ENCODE results near the gene FNTB.

FNTB gene

GRCh38 chr14:65095633-65096205 lies 109.0 kb downstream of the FNTB start:
- DNase-seq, result no peak

GRCh38 chr14:65096323-65097089 lies 109.8 kb downstream of the FNTB start:
- no peak for DNase-seq

DNA sequence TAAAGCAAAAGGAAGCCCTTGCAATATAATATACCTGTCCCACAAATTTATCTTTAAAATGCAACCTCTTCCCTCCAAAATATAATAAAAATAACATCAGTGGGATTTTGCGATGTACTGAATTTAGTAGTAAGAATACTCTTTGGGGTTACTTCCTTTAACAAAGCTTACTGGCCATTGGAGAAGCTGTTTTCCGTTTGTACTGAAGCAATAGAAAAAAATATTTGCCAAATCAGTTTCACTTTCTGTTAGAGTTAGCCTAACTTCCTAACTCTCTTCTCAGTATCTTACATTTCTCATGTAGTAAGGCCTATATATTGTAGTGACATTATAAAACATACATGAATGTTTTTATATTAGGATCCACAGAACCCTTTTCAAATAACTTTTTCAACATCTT lies 111.9 kb downstream of the FNTB start:
- DNase-seq, result no peak

GRCh38 chr14:65100922-65101541 lies 114.3 kb downstream of the FNTB start:
- DNase-seq, result no peak

- no peak for DNase-seq
Observed at GRCh38 chr14:65101631-65102440, 115.1 kb downstream of the FNTB start.

GRCh38 chr14:65102441-65103149 lies 115.9 kb downstream of the FNTB start, which contains the start of gene MAX:
MAX (minus strand) TSS chr14:65102517; CDS start chr14:65102339, 178 bp downstream.
- DNase-seq, result peak; percentile 99

DNA sequence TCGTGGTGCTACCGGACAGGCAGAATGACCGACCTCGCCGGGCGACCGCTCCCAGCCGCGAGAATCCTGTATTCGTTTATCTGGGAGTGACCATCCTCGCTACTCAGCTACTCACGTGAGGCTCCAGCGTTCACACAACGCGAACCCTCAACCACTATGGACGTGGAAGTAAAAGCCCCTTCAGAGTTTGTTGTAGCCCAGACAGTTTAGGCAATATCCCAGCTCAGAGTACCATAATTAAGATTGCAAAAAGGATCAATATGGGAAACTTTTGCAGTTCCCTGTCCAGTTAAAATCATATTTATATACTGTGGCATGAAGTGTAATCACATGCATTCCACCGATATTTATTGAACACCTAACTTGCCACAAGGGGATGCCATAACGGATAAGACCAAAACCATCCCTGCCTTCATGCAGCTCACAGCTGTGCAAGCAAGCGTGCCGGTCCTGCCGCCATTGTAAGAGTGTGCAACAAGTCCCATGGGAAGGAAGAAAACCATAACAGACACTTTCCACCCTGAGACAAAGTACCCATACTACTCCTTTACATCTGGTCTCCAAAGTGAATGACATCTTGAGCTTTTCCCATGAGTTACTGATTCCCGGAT lies 116.6 kb downstream of the FNTB start:
- no peak for DNase-seq

GRCh38 chr14:65104791-65105190 lies 118.1 kb downstream of the FNTB start:
- DNase-seq, result no peak

GRCh38 chr14:65106316-65106715 lies 119.6 kb downstream of the FNTB start:
- no peak for DNase-seq

DNA sequence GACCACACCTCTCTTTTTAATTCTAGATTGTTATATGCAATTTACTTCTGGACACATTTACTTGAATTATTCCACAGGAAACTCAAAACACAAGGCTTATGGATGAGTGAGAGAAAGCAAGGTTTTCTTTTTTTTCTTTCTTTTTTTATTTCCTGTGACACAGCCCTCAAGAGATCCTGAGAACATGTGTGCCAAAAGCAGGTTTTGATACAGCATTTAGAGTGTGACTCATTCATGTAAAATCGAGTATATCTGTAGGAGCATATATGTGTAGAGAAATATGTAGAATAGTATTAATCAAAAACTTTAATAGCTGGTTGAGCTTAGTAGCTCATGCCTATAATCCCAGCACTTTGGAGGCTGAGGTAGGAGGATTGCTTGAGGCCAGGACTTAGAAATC lies 120.0 kb downstream of the FNTB start:
- no peak for DNase-seq

- DNase-seq, result no peak
Observed at GRCh38 chr14:65107200-65107599, 120.5 kb downstream of the FNTB start.

DNA sequence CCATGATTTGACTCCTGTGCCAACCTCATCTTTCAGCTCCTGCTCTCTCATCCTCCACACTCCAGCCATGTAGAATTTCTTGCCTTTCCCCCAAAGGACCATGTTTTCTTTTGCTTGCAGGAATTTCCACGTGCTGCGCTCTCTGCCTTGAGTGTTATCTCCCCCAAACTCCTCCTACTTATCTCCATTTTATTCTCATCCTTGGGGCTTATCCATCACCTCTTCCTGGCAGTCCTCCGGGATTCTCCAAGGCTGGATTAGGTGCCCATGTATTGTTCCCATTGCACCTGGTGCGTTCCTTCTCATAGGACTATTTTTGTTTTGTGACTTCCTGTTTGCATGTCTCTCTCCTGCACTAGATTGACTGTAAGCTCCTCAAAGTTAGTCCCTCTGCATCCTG lies 122.7 kb downstream of the FNTB start:
- no peak for DNase-seq

DNA sequence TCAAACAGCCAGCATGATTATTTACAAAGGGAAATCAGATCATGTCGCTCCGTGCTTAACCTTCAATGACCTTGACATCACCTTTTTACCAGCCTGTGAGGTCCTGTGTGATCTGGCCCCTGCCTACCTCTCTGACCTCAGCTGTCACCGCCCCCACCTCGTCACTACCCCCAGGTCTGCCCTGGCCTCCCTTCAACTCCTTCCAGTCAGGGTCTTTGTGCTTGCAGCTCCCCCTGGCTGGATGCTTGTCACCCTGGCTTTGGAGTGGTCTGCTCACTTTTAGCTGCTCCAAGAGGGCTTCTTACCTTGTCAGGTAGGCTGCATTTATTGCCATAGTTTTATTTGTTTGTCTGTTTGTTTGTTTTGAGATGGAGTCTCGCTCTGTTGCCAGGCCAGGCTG lies 123.8 kb downstream of the FNTB start:
- DNase-seq, result no peak

Measured in NCI-H2107 (cell line).